H1 (cell line): ENCODE measurements around the gene TGM5. TPM values are rescaled to one million over a fixed set of nuclear protein-coding genes. Genes with fewer than 3 reads are reported as not detected.

Experiments used
- CHD1 ChIP-seq: IDR thresholded peaks from 2 replicates; pipeline ENCODE4 v1.6.1; 2012; ENCODE audit warnings: low read depth, low read length, improper control_type of control experiment
- CREB1 ChIP-seq: IDR thresholded peaks from 2 replicates; pipeline ENCODE4 v1.6.1; 2012; ENCODE audit warnings: inconsistent platforms
- MAFK ChIP-seq: IDR thresholded peaks from 2 replicates; pipeline ENCODE4 v1.6.1; 2012; ENCODE audit warnings: low read depth, mild to moderate bottlenecking, improper control_type of control experiment, low read length
- polyA plus RNA-seq, 7 experiments: library from polyadenylated mRNA; depleted of rRNA in 3 of 7; stranded (reverse) in 5 of 7; unstranded in 2 of 7; fragments of >200 nt in 5 of 7; fragments of 200-250 nt in 2 of 7; gene quantifications; 1 replicate in 5 of 7; 2 replicates in 1 of 7; 4 replicates in 1 of 7; pipeline versions ENCODE4 v1.2.1 to v1.2.3, GENCODE V29; 2011 to 2013; ENCODE audit warnings: missing spikeins in 2 of 7, mixed read lengths in 2 of 7
- total RNA-seq: library from RNA; stranded (reverse); fragmentation: NEBNext Ultra II Directional; extraction: Animal tissue kit (Norgen Biotek cat#: 25700); gene quantifications from 2 replicates; pipeline ENCODE4 v1.2.1, GENCODE V29; 2021
- TF ChIP-seq, protein P1 (sequence below): fragments of 300-600 bp; sonication (generic); IDR thresholded peaks from 2 replicates; pipeline ENCODE4 v1.7.1; 2012; ENCODE audit warnings: low read length, moderate library complexity, mild to moderate bottlenecking, inconsistent platforms; ENCODE audit not compliant: insufficient replicate concordance

TGM5 gene
- total and polyA plus RNA-seq, 2 of the 8 experiments (the other 6 are each of a cell fraction or from before 2014, with no cell fraction given): not detected

DNA sequence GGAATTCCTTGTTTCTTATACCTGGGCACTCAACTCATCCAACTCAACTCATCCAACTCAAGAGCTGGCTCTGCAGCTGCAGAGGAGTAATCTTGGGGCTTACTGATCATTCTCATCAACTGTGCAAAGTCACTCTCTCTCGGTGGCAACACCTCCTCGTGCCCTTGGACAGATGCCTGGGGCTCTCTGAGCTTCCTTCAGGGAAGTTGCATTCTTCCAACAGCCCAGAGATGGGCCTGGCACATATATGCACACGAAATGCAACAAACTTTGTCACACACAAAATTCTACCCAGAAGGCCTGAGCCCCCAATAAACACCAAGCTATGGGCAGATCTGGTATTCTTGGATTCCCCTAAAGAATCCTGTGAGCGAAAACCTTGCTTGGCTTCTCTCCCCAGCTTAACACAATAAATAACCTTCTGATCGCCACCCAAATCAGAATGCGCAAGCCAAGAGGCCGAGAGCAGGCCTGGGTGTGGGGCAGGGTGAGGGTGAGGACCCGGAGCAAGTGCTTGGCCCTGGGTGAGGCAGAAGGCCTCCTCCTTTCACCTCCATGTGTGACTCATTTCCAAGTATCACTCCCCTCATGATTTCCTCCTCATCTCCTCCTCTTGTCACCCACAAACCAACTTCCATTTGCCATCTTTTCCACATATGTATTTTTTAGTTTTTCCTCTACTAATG lies 15.4 kb downstream of the TGM5 start (continued):
- TF ChIP-seq, protein P1, sequence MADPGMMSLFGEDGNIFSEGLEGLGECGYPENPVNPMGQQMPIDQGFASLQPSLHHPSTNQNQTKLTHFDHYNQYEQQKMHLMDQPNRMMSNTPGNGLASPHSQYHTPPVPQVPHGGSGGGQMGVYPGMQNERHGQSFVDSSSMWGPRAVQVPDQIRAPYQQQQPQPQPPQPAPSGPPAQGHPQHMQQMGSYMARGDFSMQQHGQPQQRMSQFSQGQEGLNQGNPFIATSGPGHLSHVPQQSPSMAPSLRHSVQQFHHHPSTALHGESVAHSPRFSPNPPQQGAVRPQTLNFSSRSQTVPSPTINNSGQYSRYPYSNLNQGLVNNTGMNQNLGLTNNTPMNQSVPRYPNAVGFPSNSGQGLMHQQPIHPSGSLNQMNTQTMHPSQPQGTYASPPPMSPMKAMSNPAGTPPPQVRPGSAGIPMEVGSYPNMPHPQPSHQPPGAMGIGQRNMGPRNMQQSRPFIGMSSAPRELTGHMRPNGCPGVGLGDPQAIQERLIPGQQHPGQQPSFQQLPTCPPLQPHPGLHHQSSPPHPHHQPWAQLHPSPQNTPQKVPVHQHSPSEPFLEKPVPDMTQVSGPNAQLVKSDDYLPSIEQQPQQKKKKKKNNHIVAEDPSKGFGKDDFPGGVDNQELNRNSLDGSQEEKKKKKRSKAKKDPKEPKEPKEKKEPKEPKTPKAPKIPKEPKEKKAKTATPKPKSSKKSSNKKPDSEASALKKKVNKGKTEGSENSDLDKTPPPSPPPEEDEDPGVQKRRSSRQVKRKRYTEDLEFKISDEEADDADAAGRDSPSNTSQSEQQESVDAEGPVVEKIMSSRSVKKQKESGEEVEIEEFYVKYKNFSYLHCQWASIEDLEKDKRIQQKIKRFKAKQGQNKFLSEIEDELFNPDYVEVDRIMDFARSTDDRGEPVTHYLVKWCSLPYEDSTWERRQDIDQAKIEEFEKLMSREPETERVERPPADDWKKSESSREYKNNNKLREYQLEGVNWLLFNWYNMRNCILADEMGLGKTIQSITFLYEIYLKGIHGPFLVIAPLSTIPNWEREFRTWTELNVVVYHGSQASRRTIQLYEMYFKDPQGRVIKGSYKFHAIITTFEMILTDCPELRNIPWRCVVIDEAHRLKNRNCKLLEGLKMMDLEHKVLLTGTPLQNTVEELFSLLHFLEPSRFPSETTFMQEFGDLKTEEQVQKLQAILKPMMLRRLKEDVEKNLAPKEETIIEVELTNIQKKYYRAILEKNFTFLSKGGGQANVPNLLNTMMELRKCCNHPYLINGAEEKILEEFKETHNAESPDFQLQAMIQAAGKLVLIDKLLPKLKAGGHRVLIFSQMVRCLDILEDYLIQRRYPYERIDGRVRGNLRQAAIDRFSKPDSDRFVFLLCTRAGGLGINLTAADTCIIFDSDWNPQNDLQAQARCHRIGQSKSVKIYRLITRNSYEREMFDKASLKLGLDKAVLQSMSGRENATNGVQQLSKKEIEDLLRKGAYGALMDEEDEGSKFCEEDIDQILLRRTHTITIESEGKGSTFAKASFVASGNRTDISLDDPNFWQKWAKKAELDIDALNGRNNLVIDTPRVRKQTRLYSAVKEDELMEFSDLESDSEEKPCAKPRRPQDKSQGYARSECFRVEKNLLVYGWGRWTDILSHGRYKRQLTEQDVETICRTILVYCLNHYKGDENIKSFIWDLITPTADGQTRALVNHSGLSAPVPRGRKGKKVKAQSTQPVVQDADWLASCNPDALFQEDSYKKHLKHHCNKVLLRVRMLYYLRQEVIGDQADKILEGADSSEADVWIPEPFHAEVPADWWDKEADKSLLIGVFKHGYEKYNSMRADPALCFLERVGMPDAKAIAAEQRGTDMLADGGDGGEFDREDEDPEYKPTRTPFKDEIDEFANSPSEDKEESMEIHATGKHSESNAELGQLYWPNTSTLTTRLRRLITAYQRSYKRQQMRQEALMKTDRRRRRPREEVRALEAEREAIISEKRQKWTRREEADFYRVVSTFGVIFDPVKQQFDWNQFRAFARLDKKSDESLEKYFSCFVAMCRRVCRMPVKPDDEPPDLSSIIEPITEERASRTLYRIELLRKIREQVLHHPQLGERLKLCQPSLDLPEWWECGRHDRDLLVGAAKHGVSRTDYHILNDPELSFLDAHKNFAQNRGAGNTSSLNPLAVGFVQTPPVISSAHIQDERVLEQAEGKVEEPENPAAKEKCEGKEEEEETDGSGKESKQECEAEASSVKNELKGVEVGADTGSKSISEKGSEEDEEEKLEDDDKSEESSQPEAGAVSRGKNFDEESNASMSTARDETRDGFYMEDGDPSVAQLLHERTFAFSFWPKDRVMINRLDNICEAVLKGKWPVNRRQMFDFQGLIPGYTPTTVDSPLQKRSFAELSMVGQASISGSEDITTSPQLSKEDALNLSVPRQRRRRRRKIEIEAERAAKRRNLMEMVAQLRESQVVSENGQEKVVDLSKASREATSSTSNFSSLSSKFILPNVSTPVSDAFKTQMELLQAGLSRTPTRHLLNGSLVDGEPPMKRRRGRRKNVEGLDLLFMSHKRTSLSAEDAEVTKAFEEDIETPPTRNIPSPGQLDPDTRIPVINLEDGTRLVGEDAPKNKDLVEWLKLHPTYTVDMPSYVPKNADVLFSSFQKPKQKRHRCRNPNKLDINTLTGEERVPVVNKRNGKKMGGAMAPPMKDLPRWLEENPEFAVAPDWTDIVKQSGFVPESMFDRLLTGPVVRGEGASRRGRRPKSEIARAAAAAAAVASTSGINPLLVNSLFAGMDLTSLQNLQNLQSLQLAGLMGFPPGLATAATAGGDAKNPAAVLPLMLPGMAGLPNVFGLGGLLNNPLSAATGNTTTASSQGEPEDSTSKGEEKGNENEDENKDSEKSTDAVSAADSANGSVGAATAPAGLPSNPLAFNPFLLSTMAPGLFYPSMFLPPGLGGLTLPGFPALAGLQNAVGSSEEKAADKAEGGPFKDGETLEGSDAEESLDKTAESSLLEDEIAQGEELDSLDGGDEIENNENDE: no peak
- TF ChIP-seq CREB1 (no peak), MAFK (no peak), CHD1 (no peak)
